GM18507 (cell line): ENCODE measurements around the gene BIRC6.
"Not testable (repeated sequence)": the region's sequence is repeated elsewhere in the genome, so short reads cannot be mapped to it uniquely, and the experiment has no call there.

Experiments used
- DNase-seq: peaks from one replicate; pipeline ENCODE4 v3.0.0; 2011; ENCODE audit warnings: low read depth; ENCODE audit not compliant: insufficient read length; ENCODE audit errors: extremely low spot score
- FAIRE-seq: peaks from 2 replicates; lab custom pipeline; 2011; peaks lifted over from hg19 to GRCh38; lab: Jason Lieb, UNC

Gene BIRC6

GRCh38 chr2:32356681-32357317 lies at the start of gene BIRC6:
Gene BIRC6, plus strand, starts transcription at chr2:32357023. Its CDS starts 139 bp downstream, at chr2:32357162.
- FAIRE-seq = peak; percentile 94

GRCh38 chr2:32310577-32310976 lies 46.2 kb upstream of the BIRC6 start:
- FAIRE-seq = no peak
- DNase-seq = no peak

More at GRCh38 chr2:32356681-32357317, at the start of gene BIRC6:
- peak; percentile 95 for DNase-seq

- DNase-seq = no peak
- no peak for FAIRE-seq
Measured at GRCh38 chr2:32314886-32315285, 41.9 kb upstream of the BIRC6 start.

GRCh38 chr2:32328679-32329078 lies 28.1 kb upstream of the BIRC6 start:
- not testable (repeated sequence) for DNase-seq, FAIRE-seq

- FAIRE-seq, DNase-seq: not testable (repeated sequence)
Measured at GRCh38 chr2:32329180-32329980, 27.4 kb upstream of the BIRC6 start.

GRCh38 chr2:32330136-32330535 lies 26.7 kb upstream of the BIRC6 start:
- FAIRE-seq (no peak), DNase-seq (no peak)

- FAIRE-seq (no peak), DNase-seq (no peak)
Measured at GRCh38 chr2:32342801-32343200, 14.0 kb upstream of the BIRC6 start.

GRCh38 chr2:32350797-32351196 lies 6.0 kb upstream of the BIRC6 start:
- not testable (repeated sequence) for FAIRE-seq

GRCh38 chr2:32355976-32356680 lies 695 bp upstream of the BIRC6 start:
- FAIRE-seq = no peak
- DNase-seq = no peak

More at GRCh38 chr2:32350797-32351196, 6.0 kb upstream of the BIRC6 start:
- DNase-seq = not testable (repeated sequence)

- DNase-seq = peak; percentile 22
Measured at GRCh38 chr2:32357318-32358110, 691 bp downstream of the BIRC6 start.

GRCh38 chr2:32358111-32358482 lies 1.3 kb downstream of the BIRC6 start:
- DNase-seq (no peak), FAIRE-seq (no peak)

More at GRCh38 chr2:32357318-32358110, 691 bp downstream of the BIRC6 start:
- FAIRE-seq = no peak

GRCh38 chr2:32360416-32360815 lies 3.6 kb downstream of the BIRC6 start:
- no peak for DNase-seq
- no peak for FAIRE-seq

GRCh38 chr2:32362997-32363396 lies 6.2 kb downstream of the BIRC6 start:
- not testable (repeated sequence) for DNase-seq, FAIRE-seq

- DNase-seq (peak; percentile 17), FAIRE-seq (peak; percentile 86)
Measured at GRCh38 chr2:32363597-32363996, 6.8 kb downstream of the BIRC6 start.

- FAIRE-seq, DNase-seq: not testable (repeated sequence)
Measured at GRCh38 chr2:32364290-32364689, 7.5 kb downstream of the BIRC6 start.

- not testable (repeated sequence) for DNase-seq, FAIRE-seq
Measured at GRCh38 chr2:32365679-32366078, 8.9 kb downstream of the BIRC6 start.

GRCh38 chr2:32366595-32366994 lies 9.8 kb downstream of the BIRC6 start:
- no peak for DNase-seq
- FAIRE-seq = no peak

- FAIRE-seq = no peak
- DNase-seq = no peak
Measured at GRCh38 chr2:32369222-32369621, 12.4 kb downstream of the BIRC6 start.

GRCh38 chr2:32370942-32371341 lies 14.1 kb downstream of the BIRC6 start:
- not testable (repeated sequence) for FAIRE-seq, DNase-seq
